Measurements from ENCODE around the gene TLL1.

DNA sequence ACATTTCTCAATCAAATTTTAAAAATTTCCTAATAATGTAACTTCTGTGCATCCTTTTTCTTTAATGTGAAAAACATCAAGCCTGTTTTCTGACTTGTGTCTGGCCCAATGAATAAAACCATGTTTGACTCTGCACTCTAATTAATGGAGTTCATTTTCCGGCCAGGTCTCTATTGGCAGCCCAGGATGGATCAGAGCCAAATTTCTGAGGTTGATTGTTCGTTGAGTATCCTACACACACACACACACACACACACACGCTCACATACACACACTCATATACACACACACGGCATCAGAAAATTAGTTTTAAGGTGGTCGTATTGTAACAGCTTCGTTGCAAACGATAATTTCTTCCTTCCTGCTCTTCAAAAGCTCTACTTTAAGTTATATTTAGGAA is 28.9 kb upstream of the TLL1 start:
- TF ChIP-seq, protein P1, sequence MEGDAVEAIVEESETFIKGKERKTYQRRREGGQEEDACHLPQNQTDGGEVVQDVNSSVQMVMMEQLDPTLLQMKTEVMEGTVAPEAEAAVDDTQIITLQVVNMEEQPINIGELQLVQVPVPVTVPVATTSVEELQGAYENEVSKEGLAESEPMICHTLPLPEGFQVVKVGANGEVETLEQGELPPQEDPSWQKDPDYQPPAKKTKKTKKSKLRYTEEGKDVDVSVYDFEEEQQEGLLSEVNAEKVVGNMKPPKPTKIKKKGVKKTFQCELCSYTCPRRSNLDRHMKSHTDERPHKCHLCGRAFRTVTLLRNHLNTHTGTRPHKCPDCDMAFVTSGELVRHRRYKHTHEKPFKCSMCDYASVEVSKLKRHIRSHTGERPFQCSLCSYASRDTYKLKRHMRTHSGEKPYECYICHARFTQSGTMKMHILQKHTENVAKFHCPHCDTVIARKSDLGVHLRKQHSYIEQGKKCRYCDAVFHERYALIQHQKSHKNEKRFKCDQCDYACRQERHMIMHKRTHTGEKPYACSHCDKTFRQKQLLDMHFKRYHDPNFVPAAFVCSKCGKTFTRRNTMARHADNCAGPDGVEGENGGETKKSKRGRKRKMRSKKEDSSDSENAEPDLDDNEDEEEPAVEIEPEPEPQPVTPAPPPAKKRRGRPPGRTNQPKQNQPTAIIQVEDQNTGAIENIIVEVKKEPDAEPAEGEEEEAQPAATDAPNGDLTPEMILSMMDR (IDR thresholded peaks at IDR 0.05; ENCODE audit: low read depth, low read length, poor library complexity, severe bottlenecking): no peak
- TF ChIP-seq EZH2phosphoT487 (IDR thresholded peaks at IDR 0.05; ENCODE audit: borderline replicate concordance, low read length): no peak
